Kidney epithelial cell (primary cell): Measurements from ENCODE around the gene KIAA1671. TPM values are rescaled to one million over a fixed set of nuclear protein-coding genes. Genes with fewer than 3 reads are reported as not detected.

Experiments used
- DNase-seq: peaks from one replicate; pipeline ENCODE4 v3.0.0-alpha.2; 2010; ENCODE audit warnings: low read depth
- H3K27me3 ChIP-seq: 2 replicates; pipeline ENCODE4 v1.6.0; 2011; ENCODE audit warnings: low read length; ENCODE audit not compliant: control insufficient read depth, insufficient read depth
- H3K36me3 ChIP-seq: 2 replicates; pipeline ENCODE4 v1.5.1; 2011; ENCODE audit warnings: low read length; ENCODE audit not compliant: control insufficient read depth, insufficient read depth
- H3K4me3 ChIP-seq: 2 replicates; pipeline ENCODE4 v1.5.1; 2011; ENCODE audit warnings: low read depth, mild to moderate bottlenecking, control low read depth, low read length
- total RNA-seq: library from RNA; depleted of rRNA; stranded (reverse); fragments of >200 nt; gene quantifications from 2 replicates; pipeline ENCODE4 v1.2.3, GENCODE V29; 2015
- TF ChIP-seq, protein P1 (sequence below): IDR thresholded peaks from 2 replicates; pipeline ENCODE4 v1.5.1; 2011; ENCODE audit warnings: mild to moderate bottlenecking, moderate library complexity, low read length, control low read depth, inconsistent platforms; ENCODE audit not compliant: insufficient read depth, poor library complexity, severe bottlenecking

Gene KIAA1671
- total RNA-seq, 1 donor from 2014 or later: 32.3 TPM

DNA sequence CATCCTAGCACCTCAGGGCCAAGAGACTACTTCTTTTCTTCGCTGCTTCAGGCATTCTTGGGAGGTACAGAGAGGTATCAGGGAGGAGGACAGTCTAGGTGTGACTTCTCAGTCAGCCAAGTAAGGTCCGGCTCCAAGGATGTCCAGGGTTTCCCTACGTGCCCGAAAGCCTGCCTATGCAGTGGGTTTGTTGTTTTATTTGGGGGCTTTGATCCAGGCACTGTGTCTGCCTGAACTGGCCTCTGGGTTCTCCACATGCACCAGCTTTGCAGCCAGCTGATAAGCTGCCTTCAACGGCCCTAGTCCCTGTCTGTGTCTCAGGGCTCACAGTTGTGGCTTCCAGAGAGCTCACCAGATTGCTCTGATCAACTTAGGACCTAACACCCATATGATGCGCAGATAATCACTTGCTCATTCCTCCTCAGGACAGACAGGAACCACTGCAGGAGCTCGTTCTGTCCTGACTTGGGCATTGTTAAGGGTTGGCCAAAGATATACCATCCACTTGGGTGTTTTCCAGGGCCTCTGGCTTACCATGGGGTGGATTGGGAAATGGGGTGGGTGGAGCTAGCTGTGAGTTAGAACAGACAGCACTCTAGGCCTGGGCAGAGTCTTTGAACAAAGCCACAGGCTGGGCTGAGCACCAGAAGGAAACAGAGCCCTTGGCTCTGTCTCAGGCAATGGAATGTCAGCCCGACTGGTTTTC, 201.6 kb downstream of the KIAA1671 start:
- no peaks in the 10 kb centered on the region for H3K36me3 ChIP-seq
- H3K4me3 ChIP-seq: no peak overlapping the region
- no peaks in the 10 kb centered on the region for H3K27me3 ChIP-seq
- DNase-seq: peak; percentile 16
- TF ChIP-seq, protein P1, sequence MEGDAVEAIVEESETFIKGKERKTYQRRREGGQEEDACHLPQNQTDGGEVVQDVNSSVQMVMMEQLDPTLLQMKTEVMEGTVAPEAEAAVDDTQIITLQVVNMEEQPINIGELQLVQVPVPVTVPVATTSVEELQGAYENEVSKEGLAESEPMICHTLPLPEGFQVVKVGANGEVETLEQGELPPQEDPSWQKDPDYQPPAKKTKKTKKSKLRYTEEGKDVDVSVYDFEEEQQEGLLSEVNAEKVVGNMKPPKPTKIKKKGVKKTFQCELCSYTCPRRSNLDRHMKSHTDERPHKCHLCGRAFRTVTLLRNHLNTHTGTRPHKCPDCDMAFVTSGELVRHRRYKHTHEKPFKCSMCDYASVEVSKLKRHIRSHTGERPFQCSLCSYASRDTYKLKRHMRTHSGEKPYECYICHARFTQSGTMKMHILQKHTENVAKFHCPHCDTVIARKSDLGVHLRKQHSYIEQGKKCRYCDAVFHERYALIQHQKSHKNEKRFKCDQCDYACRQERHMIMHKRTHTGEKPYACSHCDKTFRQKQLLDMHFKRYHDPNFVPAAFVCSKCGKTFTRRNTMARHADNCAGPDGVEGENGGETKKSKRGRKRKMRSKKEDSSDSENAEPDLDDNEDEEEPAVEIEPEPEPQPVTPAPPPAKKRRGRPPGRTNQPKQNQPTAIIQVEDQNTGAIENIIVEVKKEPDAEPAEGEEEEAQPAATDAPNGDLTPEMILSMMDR: no peak

- Histone ChIP-seq H3K4me3 (no peak overlapping the region), H3K36me3 (no peaks in the 10 kb centered on the region), H3K27me3 (no peaks in the 10 kb centered on the region)
- DNase-seq: no peak
- TF ChIP-seq, protein P1: no peak
Observed at GRCh38 chr22:25154667-25154999, 202.1 kb downstream of the KIAA1671 start.

DNA sequence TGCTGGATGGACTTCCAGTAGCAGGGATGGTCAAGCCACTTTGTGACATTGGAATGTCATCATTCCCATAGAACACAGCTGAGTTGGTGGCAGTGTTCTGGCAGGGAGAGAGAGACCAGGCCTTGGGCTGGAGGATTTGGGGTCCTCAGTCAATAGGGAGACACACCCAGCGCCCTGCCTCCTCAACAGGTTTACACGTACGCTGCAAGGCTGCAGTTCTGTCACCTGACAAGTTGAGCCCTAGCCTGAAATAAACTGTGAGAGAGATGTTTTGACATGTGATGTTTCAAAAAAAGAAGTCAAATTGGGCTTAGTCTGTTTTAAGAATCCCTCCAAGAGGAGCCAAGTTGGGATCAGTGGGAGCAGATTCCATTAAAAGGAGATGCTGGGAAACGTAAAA, 204.2 kb downstream of the KIAA1671 start:
- TF ChIP-seq, protein P1: no peak
- Histone ChIP-seq H3K4me3 (no peak overlapping the region), H3K27me3 (no peaks in the 10 kb centered on the region), H3K36me3 (no peaks in the 10 kb centered on the region)
- no peak for DNase-seq

- Histone ChIP-seq H3K36me3 (no peaks in the 10 kb centered on the region), H3K4me3 (no peak overlapping the region), H3K27me3 (no peaks in the 10 kb centered on the region)
- no peak for DNase-seq
- TF ChIP-seq, protein P1: no peak
Observed at GRCh38 chr22:25159028-25159427, 206.5 kb downstream of the KIAA1671 start.

- Histone ChIP-seq H3K4me3 (no peak overlapping the region), H3K36me3 (no peaks in the 10 kb centered on the region), H3K27me3 (no peaks in the 10 kb centered on the region)
- DNase-seq: no peak
- TF ChIP-seq, protein P1: no peak
Observed at GRCh38 chr22:25160120-25160996, 207.8 kb downstream of the KIAA1671 start.
